Dermis blood vessel endothelial cell (primary cell): Measurements from ENCODE around the gene CLDN2. TPM values are rescaled to one million over a fixed set of nuclear protein-coding genes. Genes with fewer than 3 reads are reported as not detected.
"Not testable (repeated sequence)": the region's sequence is repeated elsewhere in the genome, so short reads cannot be mapped to it uniquely, and the experiment has no call there.

ENCODE experiments used
- DNase-seq: peaks from one replicate; pipeline ENCODE4 v3.0.0; 2010
- total RNA-seq: library from RNA; depleted of rRNA; stranded (reverse); fragments of >200 nt; gene quantifications from 2 replicates; pipeline ENCODE4 v1.2.3, GENCODE V29; 2014

Gene CLDN2, protein sequence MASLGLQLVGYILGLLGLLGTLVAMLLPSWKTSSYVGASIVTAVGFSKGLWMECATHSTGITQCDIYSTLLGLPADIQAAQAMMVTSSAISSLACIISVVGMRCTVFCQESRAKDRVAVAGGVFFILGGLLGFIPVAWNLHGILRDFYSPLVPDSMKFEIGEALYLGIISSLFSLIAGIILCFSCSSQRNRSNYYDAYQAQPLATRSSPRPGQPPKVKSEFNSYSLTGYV
- total RNA-seq: 0.09 and 0.17 TPM in 2 replicates

DNA sequence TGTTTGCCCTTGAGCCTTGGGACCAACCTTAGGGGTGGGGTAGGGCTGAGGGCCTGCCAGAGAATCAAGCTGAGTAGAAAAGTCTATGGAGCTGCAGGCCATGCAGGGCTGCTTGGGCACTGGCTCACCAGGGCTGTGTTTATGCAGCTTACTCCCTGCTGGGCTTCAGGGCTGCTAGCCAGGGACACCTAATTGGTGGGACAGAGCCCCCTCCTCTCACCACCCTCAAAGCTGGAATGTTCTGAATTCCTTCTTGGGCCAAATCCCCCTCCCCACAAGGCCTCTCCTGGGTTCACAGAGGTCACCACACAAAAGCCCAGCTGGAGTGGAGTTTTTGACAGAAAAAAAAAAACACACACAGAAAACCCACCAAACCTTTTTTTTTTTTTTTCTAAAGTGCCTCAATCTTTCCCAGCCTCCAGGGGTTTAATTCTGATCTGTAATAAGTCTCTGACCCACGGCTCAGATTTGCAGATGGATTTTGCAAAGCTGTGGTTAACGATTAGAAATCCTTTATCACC is at the start of gene CLDN2:
Gene CLDN2, plus strand, starts transcription at position 471 of the 521 bp plus-strand sequence. CDS start 7,827 bp downstream, outside the sequence.
- no peak for DNase-seq

DNA sequence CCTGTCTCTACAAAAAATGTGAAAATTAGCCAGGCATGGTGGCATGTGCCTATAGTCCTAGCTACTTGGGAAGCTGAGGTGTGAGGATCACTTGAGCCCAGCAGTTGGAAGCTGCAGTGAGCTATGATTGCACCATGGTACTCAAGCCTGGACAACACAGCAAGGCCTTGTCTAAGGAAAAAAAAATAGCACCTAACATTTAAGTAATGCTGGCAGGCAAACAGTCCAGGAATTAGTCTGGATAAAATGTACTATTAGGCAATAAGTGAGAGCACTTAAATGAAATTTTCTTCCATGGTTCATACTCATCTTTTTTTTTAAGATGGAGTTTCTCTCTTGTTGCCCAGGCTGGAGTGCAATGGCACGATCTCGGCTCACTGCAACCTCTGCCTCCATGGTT is 47.4 kb upstream of the CLDN2 start:
- not testable (repeated sequence) for DNase-seq

DNA sequence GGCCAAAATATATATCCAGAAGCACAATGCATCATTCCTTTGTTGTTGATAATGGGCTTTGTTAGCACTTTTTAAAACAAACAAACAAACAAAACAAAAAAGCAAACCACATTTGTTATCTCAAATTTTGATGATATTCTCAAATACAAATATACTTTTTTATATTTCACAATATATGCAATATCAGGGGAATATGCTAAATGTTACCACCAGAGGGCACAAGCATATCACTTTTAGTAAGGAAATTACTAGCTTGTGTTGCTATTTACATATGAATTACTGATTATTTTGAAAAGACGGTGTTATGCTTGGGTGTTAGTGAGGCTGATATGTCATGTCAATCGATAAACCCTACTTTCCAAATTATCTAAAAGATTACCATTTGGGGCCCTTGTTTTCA is 46.1 kb upstream of the CLDN2 start:
- peak; percentile 45 for DNase-seq

GRCh38 chrX:106875151-106875550 is 45.1 kb upstream of the CLDN2 start:
- no peak for DNase-seq

- DNase-seq: no peak
Observed at GRCh38 chrX:106889468-106889867, 30.7 kb upstream of the CLDN2 start.

- DNase-seq: no peak
Observed at GRCh38 chrX:106891762-106892460, 28.3 kb upstream of the CLDN2 start.

DNA sequence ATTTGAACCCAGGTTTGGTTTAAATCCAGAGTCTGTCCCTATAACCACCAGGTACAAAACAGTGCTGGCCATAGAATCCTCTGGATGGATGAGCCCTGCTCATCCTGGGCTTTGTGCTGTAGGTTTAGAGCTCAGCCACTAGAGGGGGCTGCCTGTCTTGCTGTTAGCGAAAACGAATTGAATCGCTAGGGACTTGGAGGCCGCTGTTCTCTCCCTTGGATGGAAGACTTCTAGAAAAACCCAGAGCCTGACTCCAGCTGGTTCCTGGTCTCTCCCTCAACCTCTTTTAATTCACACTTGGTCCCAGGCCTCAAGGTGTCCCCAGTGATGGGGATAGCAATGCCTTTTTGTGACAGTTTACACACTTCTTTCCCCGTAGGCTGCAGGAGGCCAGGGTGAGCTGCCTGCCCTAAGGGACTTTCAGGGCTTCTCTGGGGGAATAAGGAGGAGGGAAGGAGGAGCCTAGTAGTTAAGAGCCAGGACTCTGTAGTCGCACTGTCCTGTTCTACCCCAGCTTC is 25.8 kb upstream of the CLDN2 start:
- peak; percentile 77 for DNase-seq

DNA sequence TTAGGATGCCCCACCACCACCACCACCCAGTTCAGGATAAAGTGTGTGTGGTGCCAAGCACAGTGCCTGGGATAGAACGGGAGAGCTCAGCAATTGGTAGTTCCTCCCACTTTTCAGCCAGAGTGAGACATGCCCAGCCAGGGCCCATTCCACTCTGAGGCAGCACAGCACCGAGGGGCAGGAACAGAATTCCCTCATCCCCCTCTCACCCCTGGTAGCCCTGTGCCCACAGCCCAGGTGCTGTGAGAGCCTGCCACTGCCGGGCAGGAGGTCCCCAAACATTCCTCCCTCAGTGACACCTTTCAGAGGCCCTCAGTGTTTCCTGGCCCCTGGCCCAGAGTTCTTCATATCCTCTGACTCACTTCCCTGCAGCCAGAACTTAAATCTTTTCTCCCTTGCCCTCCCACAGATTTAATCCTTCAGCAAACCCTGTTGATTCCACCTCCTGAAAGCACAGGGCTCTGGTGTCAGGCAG is 25.2 kb upstream of the CLDN2 start:
- DNase-seq: peak; percentile 73

- DNase-seq: no peak
Observed at GRCh38 chrX:106897259-106897658, 22.9 kb upstream of the CLDN2 start.

GRCh38 chrX:106898462-106898861 is 21.7 kb upstream of the CLDN2 start:
- peak; percentile 75 for DNase-seq

GRCh38 chrX:106899276-106899675 is 20.9 kb upstream of the CLDN2 start:
- DNase-seq: no peak

DNA sequence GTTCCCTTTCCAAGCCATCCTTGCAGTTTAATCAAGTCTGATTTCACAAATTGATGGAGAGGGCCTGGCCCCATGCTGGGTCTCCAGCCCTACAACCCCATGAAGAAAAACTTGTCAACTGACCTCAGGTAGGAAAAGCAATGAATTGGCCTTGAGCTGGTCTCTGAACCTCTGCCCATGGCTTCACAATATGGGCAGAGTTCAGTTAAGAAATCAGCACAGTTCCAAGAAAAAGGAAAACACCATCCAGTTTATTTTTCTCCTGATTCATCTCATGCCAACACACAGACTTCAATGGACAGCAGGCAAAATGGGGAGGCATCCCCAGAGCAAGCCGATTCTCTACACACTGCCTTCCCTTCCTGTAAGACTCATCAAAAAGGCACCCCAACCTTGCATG is 20.4 kb upstream of the CLDN2 start:
- DNase-seq: no peak

DNA sequence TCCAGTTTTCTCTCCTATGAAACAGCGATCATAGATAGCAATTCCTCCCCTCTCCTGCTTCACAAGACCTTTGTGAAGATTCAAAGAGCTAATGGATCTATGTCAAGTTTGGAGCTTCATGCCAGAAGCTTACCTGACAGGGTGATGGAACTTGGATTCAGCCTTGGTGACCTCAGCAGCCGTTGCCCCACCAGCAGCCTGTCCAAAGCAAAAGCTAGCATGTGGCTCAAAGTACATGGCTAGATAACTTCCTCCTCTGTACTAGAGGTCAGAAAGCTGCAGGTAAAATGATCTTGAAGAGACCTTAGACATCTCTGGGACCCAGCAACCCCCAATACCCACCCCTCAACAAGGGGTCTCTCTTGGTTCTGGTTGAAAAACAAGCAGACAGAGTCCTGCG is 18.9 kb upstream of the CLDN2 start:
- no peak for DNase-seq

GRCh38 chrX:106901781-106902219 is 18.4 kb upstream of the CLDN2 start:
- no peak for DNase-seq

DNA sequence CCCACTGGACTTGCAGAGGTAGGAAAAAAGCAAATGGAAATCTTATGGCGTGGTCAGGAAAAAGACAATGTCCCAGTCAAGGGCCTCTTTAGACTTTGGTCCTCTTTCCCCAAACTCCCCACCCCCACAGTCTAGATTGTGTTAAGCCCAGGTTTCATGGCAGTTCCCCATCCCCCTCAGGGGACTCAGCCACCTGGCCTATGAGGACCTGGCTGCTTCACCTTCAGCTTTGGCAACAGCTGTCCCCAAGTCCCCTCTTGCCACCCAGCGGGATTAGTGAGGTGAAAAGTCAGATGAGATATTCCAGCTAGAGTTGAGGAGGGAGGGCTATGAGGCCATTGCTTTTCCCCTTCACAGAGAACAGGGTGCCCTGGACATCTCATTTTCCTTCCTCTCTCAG is 17.5 kb upstream of the CLDN2 start:
- no peak for DNase-seq

DNA sequence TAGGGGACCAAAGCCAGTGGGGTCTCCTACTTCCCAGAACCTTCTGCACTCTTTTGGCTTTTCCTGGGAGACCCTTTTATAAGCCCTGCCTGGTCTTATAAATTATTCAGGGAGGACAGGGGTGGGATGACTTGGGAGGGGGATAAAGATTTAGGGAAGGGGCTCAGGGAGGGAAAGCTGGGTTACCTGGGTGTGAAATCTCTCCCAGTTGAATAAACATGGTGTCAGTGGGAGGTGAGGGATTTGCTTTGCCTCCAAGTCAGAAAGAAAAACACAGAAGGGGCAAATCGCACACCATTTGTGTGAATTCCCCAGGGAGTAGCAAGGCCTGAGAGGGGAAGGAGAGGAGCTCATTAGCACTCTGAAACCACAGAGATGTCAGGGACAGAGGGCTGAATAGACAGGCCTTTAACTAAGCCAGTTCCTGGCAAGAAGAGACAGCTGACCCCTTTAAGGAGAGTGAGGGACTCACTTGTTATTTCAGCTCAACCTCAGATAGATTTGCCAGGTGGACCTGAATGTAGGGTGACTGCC is 16.8 kb upstream of the CLDN2 start, which contains the start of gene RIPPLY1:
Gene RIPPLY1, minus strand, starts transcription at position 51 of the 534 bp plus-strand sequence. CDS start 54 bp downstream, outside the sequence.
- DNase-seq: no peak

DNA sequence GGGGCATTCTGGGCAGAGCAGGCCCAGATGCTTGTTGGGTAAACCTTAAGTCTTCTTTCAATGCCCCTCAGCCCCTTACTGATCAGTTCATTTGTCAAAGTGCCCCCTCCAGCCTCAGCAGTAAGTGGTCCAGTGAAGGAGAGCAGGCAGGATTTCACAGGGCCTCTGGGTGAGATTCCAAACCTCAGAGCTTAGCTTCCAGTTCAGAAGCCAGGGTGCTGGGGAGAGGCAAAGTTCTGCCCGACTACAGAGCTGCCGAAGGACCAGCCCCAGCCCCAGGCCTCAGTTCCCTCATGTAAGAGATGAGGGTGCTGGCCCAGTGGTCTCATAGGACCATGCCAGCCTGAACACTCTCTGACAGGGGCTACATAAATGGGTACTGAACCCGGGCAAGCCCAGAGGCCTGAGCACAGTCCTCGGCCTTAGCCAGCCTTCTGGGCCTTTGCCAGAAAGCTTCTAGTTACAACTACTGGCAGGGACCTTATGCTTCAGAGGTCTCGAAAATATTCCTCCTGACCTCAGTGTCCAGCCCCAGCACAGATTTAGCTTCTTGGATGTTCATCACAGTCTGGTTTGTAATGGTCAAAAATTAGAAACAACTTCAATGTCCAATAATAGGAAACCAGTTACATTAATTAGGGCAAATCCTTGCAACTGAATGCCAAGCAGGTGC is 16.2 kb upstream of the CLDN2 start:
- no peak for DNase-seq

GRCh38 chrX:106905064-106905708 is 15.0 kb upstream of the CLDN2 start:
- no peak for DNase-seq

- peak; percentile 8 for DNase-seq
Observed at GRCh38 chrX:106906361-106906760, 13.8 kb upstream of the CLDN2 start.

DNA sequence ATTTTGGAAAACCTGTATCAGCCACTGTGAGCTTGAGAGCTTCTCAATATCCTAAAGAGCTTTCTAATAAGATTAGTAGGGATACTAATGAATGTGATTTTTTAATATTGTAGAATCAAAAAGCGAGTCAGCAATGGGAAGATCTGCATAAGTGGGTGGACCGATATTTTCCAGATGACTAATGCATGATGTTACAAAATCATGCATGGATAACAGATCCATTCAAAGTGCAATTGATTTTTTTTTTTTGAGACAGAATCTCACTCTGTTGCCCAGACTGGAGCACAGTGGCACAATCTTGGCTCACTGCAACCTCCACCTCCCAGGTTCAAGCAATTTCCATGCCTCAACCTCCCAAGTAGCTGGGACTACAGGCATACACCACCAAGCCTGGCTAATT is 7.3 kb upstream of the CLDN2 start:
- no peak for DNase-seq

GRCh38 chrX:106917830-106918500 is 2.2 kb upstream of the CLDN2 start:
- DNase-seq: peak; percentile 81

DNA sequence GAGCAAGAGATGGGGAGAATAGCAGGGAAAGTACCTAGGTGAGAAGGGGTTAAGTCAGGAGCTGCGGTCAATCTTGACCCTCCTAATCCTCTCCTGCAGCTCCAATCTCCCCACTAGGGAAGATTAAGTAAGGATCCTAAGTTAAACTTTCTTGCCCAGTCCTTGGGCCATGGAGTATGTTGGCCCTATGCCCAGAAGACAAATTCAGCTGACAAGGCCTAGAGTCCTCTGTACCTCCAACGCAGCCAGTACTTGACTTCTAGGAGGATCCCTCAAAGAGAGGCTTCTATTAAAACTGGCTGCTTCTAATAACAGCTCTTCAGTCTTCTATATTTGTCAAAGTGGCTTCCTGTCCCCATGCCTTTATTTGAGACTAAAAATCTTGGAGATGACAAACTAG is 1.4 kb downstream of the CLDN2 start:
- DNase-seq: no peak
